DND-41 (cell line): ENCODE data around the gene BCL2L1.

Experiments used
- CTCF ChIP-seq: IDR thresholded peaks from 2 replicates; pipeline ENCODE4 v1.5.1; 2012; ENCODE audit warnings: borderline replicate concordance, low read length, moderate library complexity, mild to moderate bottlenecking; ENCODE audit not compliant: poor library complexity, severe bottlenecking; ENCODE audit errors: extremely low read depth
- EZH2 ChIP-seq: IDR thresholded peaks from 3 replicates; pipeline ENCODE4 v1.6.1; 2012; ENCODE audit warnings: borderline replicate concordance, low read depth, mild to moderate bottlenecking, moderate library complexity, low read length, inconsistent platforms; ENCODE audit not compliant: severe bottlenecking

- TF ChIP-seq CTCF = no peak
- TF ChIP-seq EZH2 = no peak
Measured at GRCh38 chr20:31681769-31682168, 40.9 kb downstream of the BCL2L1 start.
